ENCODE data around the gene MAST1. TPM values are rescaled to one million over a fixed set of nuclear protein-coding genes. Genes with fewer than 3 reads are reported as not detected.

MAST1 gene
- total RNA-seq, 1 donor from 2014 or later: 1.2 TPM

GRCh38 chr19:12873891-12874745, 35.8 kb downstream of the MAST1 start:
- Histone ChIP-seq H3K9me3 (no peaks in the 10 kb centered on the region), H3K4me1 (no peaks in the 10 kb centered on the region), H3K27me3 (no peaks in the 10 kb centered on the region), H3K36me3 (peaks cover 0 to 29% of the 10 kb centered on the region in 2 donors), H3K27ac (no peak overlapping the region), H3K4me3 (peak overlapping the region in 1 of 2 donors; percentile 19)
- DNase-seq (ENCODE audit: extremely low spot score in 2 of 2): no peak
- TF ChIP-seq POLR2A (IDR thresholded peaks at IDR 0.05) (no peak), POLR2AphosphoS5 (IDR thresholded peaks at IDR 0.05; ENCODE audit: insufficient read depth in 1 of 2, low read depth in 1 of 2) (no peak)
- TF ChIP-seq, protein P1, sequence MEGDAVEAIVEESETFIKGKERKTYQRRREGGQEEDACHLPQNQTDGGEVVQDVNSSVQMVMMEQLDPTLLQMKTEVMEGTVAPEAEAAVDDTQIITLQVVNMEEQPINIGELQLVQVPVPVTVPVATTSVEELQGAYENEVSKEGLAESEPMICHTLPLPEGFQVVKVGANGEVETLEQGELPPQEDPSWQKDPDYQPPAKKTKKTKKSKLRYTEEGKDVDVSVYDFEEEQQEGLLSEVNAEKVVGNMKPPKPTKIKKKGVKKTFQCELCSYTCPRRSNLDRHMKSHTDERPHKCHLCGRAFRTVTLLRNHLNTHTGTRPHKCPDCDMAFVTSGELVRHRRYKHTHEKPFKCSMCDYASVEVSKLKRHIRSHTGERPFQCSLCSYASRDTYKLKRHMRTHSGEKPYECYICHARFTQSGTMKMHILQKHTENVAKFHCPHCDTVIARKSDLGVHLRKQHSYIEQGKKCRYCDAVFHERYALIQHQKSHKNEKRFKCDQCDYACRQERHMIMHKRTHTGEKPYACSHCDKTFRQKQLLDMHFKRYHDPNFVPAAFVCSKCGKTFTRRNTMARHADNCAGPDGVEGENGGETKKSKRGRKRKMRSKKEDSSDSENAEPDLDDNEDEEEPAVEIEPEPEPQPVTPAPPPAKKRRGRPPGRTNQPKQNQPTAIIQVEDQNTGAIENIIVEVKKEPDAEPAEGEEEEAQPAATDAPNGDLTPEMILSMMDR (IDR thresholded peaks at IDR 0.05): no peak
- intact Hi-C loops (cut with DNase I): no loop called here

GRCh38 chr19:12875086-12875485, 36.8 kb downstream of the MAST1 start:
- no peak for DNase-seq (ENCODE audit: extremely low spot score in 2 of 2)
- no peaks in the 10 kb centered on the region for H3K27me3 ChIP-seq
- no peaks in the 10 kb centered on the region for H3K9me3 ChIP-seq
- H3K27ac ChIP-seq: no peak overlapping the region
- H3K36me3 ChIP-seq: peaks cover 0 to 29% of the 10 kb centered on the region in 2 donors
- no peak overlapping the region for H3K4me3 ChIP-seq
- intact Hi-C loops (cut with DNase I): no loop called here
- peaks cover under 1% of the 10 kb centered on the region for H3K4me1 ChIP-seq
- TF ChIP-seq, protein P1 (IDR thresholded peaks at IDR 0.05): no peak
- TF ChIP-seq POLR2AphosphoS5 (IDR thresholded peaks at IDR 0.05; ENCODE audit: insufficient read depth in 1 of 2, low read depth in 1 of 2): no peak
- no peak for TF ChIP-seq POLR2A (IDR thresholded peaks at IDR 0.05)

DNA sequence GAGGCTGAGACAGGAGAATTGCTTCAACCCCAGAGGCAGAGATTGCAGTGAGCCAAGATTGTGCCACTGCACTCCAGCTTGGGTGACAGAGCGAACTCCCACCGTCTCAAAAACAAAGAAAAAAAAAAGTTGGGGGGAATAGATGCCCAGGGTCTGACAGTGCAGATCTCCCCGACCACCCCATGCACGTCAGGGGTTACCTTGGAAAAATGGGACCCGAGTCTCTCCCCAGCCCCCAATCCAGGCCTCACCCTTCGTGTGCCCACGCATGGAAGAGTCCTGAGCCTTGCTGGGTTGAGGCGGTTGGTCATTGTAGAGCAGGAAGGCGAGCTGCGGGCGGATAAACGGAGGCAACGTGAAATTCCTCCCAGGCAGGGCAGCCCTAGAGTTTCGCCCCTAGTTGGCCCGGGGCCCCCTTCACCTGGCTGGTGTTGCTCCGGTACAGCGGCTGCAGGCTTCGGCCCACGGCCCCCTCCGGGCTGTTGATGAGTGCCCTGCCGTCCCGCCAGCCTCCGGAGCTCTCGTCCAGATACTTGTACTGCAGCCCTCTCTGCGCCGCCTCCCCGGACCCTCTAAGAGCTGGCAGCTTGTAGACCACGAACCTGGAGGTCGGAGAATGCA, 42.3 kb downstream of the MAST1 start:
- no peak for DNase-seq (ENCODE audit: extremely low spot score in 2 of 2)
- Histone ChIP-seq H3K36me3 (peaks cover 0 to 27% of the 10 kb centered on the region in 2 donors), H3K27me3 (no peaks in the 10 kb centered on the region), H3K27ac (peak overlapping the region; percentile 86), H3K4me1 (peaks cover 20% of the 10 kb centered on the region), H3K4me3 (peak overlapping the region; percentile 79), H3K9me3 (peaks cover 8% of the 10 kb centered on the region)
- no peak for TF ChIP-seq POLR2AphosphoS5 (IDR thresholded peaks at IDR 0.05; ENCODE audit: insufficient read depth in 1 of 2, low read depth in 1 of 2)
- TF ChIP-seq, protein P1 (IDR thresholded peaks at IDR 0.05): no peak
- TF ChIP-seq POLR2A (IDR thresholded peaks at IDR 0.05): no peak
- intact Hi-C loops (cut with DNase I): no loop called here

DNA sequence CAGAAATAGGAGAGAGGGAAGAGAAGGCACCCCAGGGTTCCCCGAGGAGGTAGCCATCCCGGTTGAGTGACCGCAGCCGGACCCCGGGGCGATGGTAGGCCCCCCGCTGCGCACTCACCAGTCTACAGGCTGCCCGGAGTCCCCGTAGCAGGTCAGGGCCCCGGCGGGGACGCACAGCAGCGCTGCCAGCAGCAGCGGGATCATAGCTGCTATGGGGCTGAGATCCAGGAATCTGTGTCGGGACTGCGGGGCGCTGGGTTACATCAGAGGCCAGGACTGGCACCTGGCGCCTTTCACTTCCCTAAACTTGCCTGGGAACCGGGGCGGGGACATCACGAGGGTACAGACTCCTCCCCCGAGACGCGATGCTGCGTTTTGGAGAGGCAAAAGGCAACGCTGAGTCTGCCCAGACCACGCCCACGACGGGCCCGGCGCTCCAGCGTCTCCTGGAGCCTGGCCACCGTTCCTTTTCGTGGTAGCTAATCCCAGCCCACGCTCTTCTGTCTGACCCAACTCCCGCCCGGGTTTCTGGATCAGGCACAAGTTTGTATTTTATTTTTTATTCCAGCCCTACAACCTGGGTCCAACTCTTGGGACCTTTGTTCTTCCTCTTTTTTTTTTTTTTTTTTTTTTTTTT, 43.0 kb downstream of the MAST1 start, which contains the start of gene DNASE2:
TSS of gene DNASE2 (minus strand) at position 278 of the 637 bp plus-strand sequence. CDS start at position 204, 74 bp downstream.
- H3K27ac ChIP-seq: peak within 1 kb of the TSS; percentile 86
- H3K27me3 ChIP-seq: no peaks in the 10 kb centered on the region
- peak within 1 kb of the TSS; percentile 79 for H3K4me3 ChIP-seq
- peaks cover 0 to 24% of the 10 kb centered on the region in 2 donors for H3K36me3 ChIP-seq
- DNase-seq (ENCODE audit: extremely low spot score in 2 of 2): peak in 1 of 2 donors; percentile 95
- H3K9me3 ChIP-seq: peaks cover 8% of the 10 kb centered on the region
- TF ChIP-seq POLR2A (IDR thresholded peaks at IDR 0.05): peak in 1 of 2 donors; percentile 62
- peak; percentile 92 to 93 for TF ChIP-seq POLR2AphosphoS5 (IDR thresholded peaks at IDR 0.05; ENCODE audit: insufficient read depth in 1 of 2, low read depth in 1 of 2)
- TF ChIP-seq, protein P1 (IDR thresholded peaks at IDR 0.05): no peak
- peaks cover 25% of the 10 kb centered on the region for H3K4me1 ChIP-seq
- intact Hi-C loops (cut with DNase I): no loop called here
